ENCODE measurements around the gene UBE2G2. TPM values are rescaled to one million over a fixed set of nuclear protein-coding genes. Genes with fewer than 3 reads are reported as not detected.

Gene UBE2G2, protein sequence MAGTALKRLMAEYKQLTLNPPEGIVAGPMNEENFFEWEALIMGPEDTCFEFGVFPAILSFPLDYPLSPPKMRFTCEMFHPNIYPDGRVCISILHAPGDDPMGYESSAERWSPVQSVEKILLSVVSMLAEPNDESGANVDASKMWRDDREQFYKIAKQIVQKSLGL
- polyA plus RNA-seq (2012; ENCODE audit: missing spikeins): 45.9 TPM

DNA sequence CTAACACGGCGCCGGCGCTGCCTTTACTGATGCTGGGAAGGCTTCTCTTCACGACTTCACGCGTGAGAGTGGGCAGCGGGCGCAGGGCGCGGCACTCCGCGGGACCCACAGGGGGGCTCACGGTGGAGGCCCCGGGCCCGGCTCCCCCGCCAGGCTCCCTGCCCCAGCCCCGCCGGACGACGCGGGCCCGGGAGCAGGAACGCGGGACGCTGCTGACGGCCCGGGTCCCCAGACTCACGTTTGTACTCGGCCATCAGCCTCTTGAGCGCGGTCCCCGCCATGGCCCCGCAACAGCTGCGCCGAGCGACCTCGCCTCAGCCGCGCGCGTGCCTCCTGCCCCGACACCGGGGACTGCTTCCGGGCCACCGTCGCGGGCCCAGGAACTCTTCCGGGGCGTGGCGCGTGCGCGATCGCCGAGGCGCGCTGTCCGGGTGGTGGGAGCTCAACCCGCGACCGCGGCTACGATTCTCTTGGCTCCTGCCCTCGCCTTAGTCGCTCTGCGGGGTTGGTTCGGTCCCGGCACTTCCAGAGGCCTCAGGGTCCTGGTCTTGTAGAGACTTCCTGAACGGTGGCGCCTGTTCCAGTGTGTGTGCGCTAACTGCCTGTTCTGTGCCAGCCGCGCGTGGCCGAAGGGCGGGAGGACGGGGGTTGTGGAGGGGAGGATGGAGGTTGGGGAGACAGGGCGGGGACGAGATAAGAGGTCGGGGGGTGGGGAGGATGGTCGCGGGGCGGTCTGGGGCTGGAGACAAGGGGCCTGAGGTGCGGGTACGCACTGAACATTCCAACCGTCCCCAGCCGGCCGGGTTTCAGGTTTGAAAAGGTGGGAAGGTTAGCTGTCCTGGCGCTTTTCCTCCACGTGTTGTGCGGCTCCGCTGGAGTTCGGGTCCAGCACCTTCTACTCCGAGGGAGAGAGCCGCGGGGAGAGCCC is at the start of gene UBE2G2:
UBE2G2 (minus strand) TSS at position 353 of the 928 bp plus-strand sequence; CDS start at position 281, 72 bp downstream.
- TF ChIP-seq TAF1 (IDR thresholded peaks at IDR 0.05; ENCODE audit: borderline replicate concordance, low read depth, low read length) (peak; percentile 71; the same call in 1 of the 2 replicates), POLR2A (IDR thresholded peaks at IDR 0.05; ENCODE audit: low read depth, low read length) (peak; percentile 87), POLR2AphosphoS5 (IDR thresholded peaks at IDR 0.05; ENCODE audit: low read depth, low read length) (peak; percentile 76; the same call in 1 of the 2 replicates)
- FAIRE-seq (peak; percentile 97), DNase-seq (ENCODE audit: insufficient read length) (peak; percentile 97)

DNA sequence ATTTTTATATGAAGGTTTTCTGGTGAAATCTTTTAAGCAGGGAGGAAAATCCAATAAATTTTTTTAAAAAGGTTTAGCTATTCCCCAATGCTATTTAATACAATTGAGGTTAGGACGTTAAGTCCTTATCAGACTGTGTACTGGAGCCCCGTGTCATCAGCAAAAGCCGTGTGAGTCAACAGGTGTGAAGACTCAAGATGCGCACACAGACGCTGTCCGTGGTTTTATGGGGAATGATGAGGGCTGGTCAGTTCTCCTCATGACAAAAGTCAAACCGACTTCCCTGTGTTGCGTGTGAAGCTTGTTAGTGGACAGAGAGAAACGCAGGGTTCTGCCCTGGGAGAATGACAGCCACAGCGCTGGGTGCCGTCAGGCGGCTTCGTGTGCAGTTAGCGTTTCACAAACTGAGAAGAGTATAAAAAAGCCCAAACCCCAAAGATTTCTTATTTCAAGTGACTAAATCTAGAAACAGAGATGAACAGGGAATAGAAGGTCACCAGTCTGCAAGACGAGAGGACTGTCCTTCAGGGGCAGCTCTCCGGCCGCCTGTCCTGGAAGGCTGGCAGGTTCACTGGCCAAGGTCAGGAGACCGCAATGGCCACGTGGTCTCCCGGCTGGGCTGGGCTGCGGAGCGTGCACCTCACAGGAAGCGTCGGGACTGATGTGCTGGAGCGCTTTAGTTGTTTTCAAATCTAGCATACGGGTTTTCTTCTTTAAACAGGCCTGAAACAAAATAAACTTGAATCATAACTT is 49.5 kb upstream of the UBE2G2 start:
- FAIRE-seq: no peak
- DNase-seq (ENCODE audit: insufficient read length): no peak
- TF ChIP-seq POLR2AphosphoS5 (IDR thresholded peaks at IDR 0.05; ENCODE audit: low read depth, low read length): no peak
- TF ChIP-seq POLR2A (IDR thresholded peaks at IDR 0.05; ENCODE audit: low read depth, low read length): no peak
- no peak for TF ChIP-seq TAF1 (IDR thresholded peaks at IDR 0.05; ENCODE audit: borderline replicate concordance, low read depth, low read length)

DNA sequence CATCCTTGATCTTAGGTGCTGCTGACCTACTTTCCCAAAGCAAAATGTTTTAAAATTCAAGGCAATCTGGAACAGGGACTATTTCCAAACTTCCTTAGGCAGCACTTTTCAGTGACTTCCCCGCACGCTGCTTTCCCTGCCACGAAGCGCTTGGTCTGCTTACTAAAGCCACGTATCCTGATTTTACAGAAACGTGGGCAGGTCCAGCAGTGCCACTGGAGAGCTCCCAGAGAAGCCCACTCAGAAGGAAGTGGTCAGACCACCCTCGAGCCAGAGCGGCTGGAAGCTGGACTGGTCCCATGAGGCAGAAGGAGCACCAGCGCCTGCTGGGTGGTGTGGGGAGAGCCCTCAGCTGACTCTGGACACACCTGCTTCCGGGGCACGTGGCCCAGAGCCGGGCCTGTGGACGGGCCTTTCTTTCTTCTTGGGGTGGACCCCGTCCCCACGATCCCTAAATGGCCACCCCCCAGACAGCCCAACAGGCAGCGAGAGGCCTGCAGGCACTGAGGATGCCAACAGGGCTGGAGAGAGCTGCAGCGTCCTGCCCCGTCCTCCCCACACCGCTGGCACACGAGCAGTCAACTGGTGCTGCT is 48.7 kb upstream of the UBE2G2 start:
- FAIRE-seq: no peak
- no peak for TF ChIP-seq POLR2AphosphoS5 (IDR thresholded peaks at IDR 0.05; ENCODE audit: low read depth, low read length)
- TF ChIP-seq POLR2A (IDR thresholded peaks at IDR 0.05; ENCODE audit: low read depth, low read length): no peak
- TF ChIP-seq TAF1 (IDR thresholded peaks at IDR 0.05; ENCODE audit: borderline replicate concordance, low read depth, low read length): no peak

DNA sequence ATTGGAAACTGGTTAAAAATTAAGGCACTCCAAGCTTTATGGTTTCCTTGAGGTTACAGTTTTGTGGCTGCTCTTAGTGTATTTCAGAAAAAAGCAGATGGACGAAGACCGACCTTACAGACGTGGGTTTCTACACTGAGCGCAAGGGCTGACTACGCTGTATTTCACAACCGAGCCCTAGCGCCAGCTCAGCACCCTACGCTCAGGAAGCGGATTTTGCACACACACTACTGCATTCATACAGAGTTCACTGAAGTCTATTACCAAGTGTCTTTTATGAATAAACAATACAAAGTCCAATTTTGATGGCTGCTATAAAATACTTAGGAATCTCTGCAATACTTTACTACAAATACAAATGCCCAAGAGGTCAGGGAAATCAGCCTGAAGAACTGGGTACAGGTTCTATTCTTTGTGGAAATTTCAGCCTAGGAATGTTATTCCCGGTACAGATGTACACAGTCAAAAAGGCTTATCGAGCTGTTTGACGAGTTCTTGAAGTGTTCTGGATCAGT is 48.1 kb upstream of the UBE2G2 start:
- no peak for DNase-seq (ENCODE audit: insufficient read length)
- no peak for FAIRE-seq
- TF ChIP-seq POLR2AphosphoS5 (IDR thresholded peaks at IDR 0.05; ENCODE audit: low read depth, low read length) (no peak), TAF1 (IDR thresholded peaks at IDR 0.05; ENCODE audit: borderline replicate concordance, low read depth, low read length) (no peak), POLR2A (IDR thresholded peaks at IDR 0.05; ENCODE audit: low read depth, low read length) (no peak)

More for the DNA sequence above, 48.7 kb upstream of the UBE2G2 start:
- no peak for DNase-seq (ENCODE audit: insufficient read length)

DNA sequence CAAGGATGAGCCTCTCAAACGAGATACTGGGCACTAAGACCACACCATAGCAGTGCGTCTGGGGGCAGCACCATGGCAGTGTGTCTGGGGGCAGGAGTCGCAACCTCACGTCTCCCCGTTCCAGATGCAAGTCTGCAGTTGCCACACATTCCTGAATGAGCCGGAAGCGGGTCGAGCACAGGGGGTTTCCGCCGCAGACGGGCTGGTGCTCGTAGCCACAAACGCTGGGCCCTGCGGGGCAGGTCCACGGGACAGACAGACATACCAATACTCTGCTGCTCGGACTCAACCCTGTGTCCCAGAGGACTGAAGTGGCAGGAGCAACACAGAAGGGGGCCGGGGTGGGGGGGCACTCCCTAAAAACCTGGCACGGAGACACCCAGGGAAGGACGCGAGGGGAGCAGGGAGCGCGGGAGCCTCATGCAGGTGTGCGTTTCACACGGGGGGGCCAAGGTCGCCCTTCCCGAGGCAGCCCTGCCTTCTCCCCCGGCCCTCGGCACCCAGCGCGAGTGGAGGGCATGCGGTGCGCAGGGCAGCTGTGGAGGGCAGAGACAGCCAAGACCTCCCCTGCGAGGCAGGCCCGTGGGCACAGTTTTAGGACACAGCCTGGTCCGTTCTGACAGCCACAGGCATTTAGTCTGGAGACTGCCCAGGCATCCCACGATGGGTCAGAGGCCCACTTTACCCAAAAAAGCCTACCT is 47.4 kb upstream of the UBE2G2 start:
- FAIRE-seq (no peak), DNase-seq (ENCODE audit: insufficient read length) (no peak)
- TF ChIP-seq TAF1 (IDR thresholded peaks at IDR 0.05; ENCODE audit: borderline replicate concordance, low read depth, low read length) (no peak), POLR2A (IDR thresholded peaks at IDR 0.05; ENCODE audit: low read depth, low read length) (no peak), POLR2AphosphoS5 (IDR thresholded peaks at IDR 0.05; ENCODE audit: low read depth, low read length) (no peak)

DNA sequence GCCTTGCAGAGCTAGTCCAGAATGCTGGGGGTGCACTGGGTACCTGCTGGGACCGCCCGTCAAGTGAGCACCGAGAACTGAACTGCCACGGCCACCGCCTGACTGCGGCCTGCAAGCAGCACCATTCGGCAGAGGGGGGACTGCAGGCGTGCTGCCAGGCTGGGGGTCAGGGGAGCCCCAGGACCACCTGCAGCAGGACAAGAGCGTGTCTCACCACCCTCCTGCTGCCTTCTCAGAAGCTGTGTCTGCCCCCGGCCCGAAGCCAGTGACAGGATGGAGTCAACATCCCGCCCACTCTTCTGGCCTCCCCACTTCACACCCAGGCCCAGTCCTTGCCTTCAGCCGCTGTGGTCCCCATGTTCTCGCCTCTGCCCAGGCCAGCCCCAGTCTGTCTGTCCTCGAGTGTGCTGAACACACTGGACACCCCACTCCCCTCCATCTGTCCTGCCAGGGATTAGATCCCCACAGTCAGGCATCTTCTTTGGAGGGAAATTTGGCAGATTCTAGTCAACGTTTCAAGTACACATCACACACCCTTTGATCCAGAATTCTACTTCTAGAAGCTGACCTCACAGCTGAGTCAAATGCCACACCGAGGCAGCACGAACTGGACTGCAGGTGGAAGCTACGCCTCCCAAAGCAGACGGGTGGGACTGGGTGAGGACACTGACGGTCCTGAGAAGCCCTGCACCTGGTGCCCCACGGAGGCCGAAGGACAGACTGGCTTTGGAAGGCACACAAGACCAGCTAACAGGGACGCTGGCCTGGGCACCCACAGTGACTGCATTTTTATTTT is 45.8 kb upstream of the UBE2G2 start:
- DNase-seq (ENCODE audit: insufficient read length) (no peak), FAIRE-seq (no peak)
- TF ChIP-seq TAF1 (IDR thresholded peaks at IDR 0.05; ENCODE audit: borderline replicate concordance, low read depth, low read length): no peak
- no peak for TF ChIP-seq POLR2AphosphoS5 (IDR thresholded peaks at IDR 0.05; ENCODE audit: low read depth, low read length)
- TF ChIP-seq POLR2A (IDR thresholded peaks at IDR 0.05; ENCODE audit: low read depth, low read length): no peak

DNA sequence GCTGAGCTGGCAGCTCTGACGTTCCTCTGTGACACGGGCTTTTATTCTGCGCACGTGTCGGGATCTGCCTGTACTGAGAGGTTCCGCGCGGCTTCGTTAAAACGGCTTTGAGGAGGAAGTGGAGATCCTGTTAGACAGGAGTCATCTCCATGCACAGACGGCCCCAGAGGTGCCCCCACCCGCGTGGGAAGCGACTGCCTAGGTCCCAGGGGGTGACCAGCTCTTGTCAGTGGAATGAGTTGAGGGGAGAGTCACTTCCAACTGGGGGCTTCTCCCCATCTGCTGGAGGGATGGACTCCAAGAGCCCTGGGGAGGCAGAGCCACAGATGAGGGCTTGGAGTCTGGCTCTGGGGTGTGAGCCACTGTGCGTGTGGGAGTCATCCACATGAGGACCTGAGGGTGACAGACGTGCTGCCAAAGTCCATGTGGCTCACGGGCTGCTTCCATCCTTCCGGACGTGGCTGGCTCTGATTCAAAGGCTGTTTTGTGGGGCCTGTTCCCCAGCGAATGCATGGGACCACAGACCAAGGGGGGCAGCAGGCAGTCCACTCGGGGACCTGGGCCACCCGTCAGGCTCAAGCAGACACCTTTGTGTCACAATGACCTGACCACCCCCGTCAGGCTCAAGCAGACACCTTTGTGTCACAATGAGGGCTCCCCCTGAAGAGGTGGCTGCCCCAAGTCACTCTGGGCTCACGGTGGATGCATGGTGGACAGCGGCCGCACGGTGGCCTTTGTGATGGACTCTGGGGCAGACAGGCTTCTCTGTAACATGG is 45.1 kb upstream of the UBE2G2 start:
- TF ChIP-seq TAF1 (IDR thresholded peaks at IDR 0.05; ENCODE audit: borderline replicate concordance, low read depth, low read length) (no peak), POLR2A (IDR thresholded peaks at IDR 0.05; ENCODE audit: low read depth, low read length) (no peak), POLR2AphosphoS5 (IDR thresholded peaks at IDR 0.05; ENCODE audit: low read depth, low read length) (no peak)
- DNase-seq (ENCODE audit: insufficient read length) (no peak), FAIRE-seq (no peak)

DNA sequence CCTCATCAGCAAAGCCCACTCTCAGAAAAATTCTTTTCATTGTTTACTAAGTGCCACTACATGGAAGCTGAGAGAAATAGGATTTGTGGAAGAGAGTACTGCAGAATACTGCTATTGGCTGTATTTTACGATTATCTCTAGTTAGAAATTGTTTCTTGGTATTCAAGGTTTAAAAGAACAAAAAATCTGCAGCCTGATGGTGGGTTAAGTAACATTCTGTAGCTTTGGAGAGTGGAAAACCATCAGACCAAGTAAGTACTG is 44.5 kb upstream of the UBE2G2 start:
- DNase-seq (ENCODE audit: insufficient read length) (no peak), FAIRE-seq (no peak)
- TF ChIP-seq POLR2AphosphoS5 (IDR thresholded peaks at IDR 0.05; ENCODE audit: low read depth, low read length) (no peak), TAF1 (IDR thresholded peaks at IDR 0.05; ENCODE audit: borderline replicate concordance, low read depth, low read length) (no peak), POLR2A (IDR thresholded peaks at IDR 0.05; ENCODE audit: low read depth, low read length) (no peak)

Data from GM12892 (cell line).